Parathyroid adenoma (tissue), 2 donors: ENCODE measurements around the gene CLDN24.

ENCODE experiments used
- H2AFZ ChIP-seq: fragments of 300-600 bp; sonication (generic); one replicate; pipeline ENCODE4 v1.7.0; 2017; ENCODE audit warnings: antibody characterized with exemption, mild to moderate bottlenecking
- H3K27ac ChIP-seq: fragments of 300-600 bp; sonication (generic); one replicate; pipeline ENCODE4 v1.7.0; 2017
- H3K27me3 ChIP-seq: fragments of 300-600 bp; sonication (generic); one replicate; pipeline ENCODE4 v1.7.0; 2017; ENCODE audit warnings: low read length; ENCODE audit not compliant: control insufficient read depth, insufficient read depth
- H3K36me3 ChIP-seq: fragments of 300-600 bp; sonication (generic); one replicate; pipeline ENCODE4 v1.7.0; 2017; ENCODE audit warnings: low read length; ENCODE audit not compliant: control insufficient read depth, insufficient read depth
- H3K4me1 ChIP-seq: fragments of 300-600 bp; sonication (generic); one replicate; pipeline ENCODE4 v1.7.0; 2017; ENCODE audit warnings: control low read depth
- H3K4me2 ChIP-seq: fragments of 300-600 bp; sonication (generic); one replicate; pipeline ENCODE4 v1.7.0; 2017; ENCODE audit warnings: low read length
- H3K4me3 ChIP-seq: fragments of 300-600 bp; sonication (generic); one replicate; pipeline ENCODE4 v1.7.0; 2017; ENCODE audit warnings: low read depth, low read length
- H3K79me2 ChIP-seq: fragments of 300-600 bp; sonication (generic); one replicate; pipeline ENCODE4 v1.7.0; 2017; ENCODE audit warnings: control low read depth
- H3K9ac ChIP-seq: fragments of 300-600 bp; sonication (generic); one replicate; pipeline ENCODE4 v1.7.0; 2017; ENCODE audit warnings: mild to moderate bottlenecking
- H3K9me3 ChIP-seq: fragments of 300-600 bp; sonication (generic); one replicate; pipeline ENCODE4 v1.7.0; 2017; ENCODE audit warnings: low read length; ENCODE audit not compliant: control insufficient read depth
- TF ChIP-seq, protein P1 (sequence below): fragments of 300-600 bp; sonication (generic); IDR thresholded peaks from one replicate; pipeline ENCODE4 v1.7.0; 2017; ENCODE audit warnings: antibody characterized with exemption, mild to moderate bottlenecking
- donor health status: primary hyperparathyroidism.

The CLDN24 gene

DNA sequence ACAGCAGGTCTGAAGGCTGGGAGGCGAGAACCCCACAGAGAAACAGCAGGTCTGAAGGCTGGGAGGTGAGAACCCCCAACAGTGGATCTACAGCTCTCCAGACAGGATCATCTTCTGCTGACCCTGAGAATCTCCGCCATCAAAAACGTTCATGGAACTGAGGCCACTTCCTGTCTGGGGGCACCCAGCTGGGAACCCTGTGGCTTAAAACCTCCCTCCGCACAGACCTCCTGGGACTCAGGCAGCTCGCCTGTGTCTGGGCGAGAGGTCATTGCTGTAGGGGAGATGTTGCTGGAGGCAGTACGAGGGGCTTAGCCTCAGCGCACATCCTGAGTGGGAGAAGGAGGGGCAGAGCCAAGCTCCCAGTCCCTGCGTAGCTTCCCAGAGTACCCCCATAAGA is 15.1 kb upstream of the CLDN24 start:
- H3K9me3 ChIP-seq = no peaks in the 10 kb centered on the region
- no peak overlapping the region for H2AFZ ChIP-seq
- no peak overlapping the region for H3K27ac ChIP-seq
- peaks cover 7% of the 10 kb centered on the region for H3K4me1 ChIP-seq
- no peaks in the 10 kb centered on the region for H3K79me2 ChIP-seq
- H3K27me3 ChIP-seq = no peaks in the 10 kb centered on the region
- no peak overlapping the region for H3K9ac ChIP-seq
- TF ChIP-seq, protein P1, sequence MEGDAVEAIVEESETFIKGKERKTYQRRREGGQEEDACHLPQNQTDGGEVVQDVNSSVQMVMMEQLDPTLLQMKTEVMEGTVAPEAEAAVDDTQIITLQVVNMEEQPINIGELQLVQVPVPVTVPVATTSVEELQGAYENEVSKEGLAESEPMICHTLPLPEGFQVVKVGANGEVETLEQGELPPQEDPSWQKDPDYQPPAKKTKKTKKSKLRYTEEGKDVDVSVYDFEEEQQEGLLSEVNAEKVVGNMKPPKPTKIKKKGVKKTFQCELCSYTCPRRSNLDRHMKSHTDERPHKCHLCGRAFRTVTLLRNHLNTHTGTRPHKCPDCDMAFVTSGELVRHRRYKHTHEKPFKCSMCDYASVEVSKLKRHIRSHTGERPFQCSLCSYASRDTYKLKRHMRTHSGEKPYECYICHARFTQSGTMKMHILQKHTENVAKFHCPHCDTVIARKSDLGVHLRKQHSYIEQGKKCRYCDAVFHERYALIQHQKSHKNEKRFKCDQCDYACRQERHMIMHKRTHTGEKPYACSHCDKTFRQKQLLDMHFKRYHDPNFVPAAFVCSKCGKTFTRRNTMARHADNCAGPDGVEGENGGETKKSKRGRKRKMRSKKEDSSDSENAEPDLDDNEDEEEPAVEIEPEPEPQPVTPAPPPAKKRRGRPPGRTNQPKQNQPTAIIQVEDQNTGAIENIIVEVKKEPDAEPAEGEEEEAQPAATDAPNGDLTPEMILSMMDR = no peak
- H3K36me3 ChIP-seq = no peaks in the 10 kb centered on the region
- no peak overlapping the region for H3K4me3 ChIP-seq
- no peak overlapping the region for H3K4me2 ChIP-seq

- TF ChIP-seq, protein P1 = no peak
- no peak overlapping the region for H3K27ac ChIP-seq
- no peaks in the 10 kb centered on the region for H3K36me3 ChIP-seq
Observed at GRCh38 chr4:183335369-183335940, 13.2 kb upstream of the CLDN24 start.

DNA sequence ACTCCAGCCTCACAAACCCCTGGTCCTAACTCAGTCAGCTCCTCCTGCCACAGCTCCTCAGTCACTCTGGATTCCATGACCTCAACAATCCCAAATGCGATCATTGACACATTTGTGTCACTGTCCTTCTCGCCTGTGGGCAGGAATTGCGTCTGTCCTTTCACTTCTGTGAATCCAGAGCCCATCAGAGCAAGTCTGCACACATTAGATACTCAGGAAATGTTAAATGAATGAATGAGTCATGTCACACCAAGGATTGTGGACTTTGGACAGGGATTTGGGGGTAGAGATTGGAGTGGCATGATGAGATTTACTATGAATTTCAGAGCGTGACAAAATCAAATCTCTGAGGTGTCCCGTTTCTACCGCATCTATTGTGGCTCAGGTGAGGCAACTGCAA is 11.8 kb upstream of the CLDN24 start:
- Histone ChIP-seq H3K4me1 (peaks cover 11% of the 10 kb centered on the region), H3K27me3 (no peaks in the 10 kb centered on the region), H3K9me3 (no peaks in the 10 kb centered on the region), H2AFZ (no peak overlapping the region), H3K9ac (no peak overlapping the region), H3K79me2 (no peaks in the 10 kb centered on the region), H3K4me3 (no peak overlapping the region), H3K27ac (no peak overlapping the region), H3K36me3 (no peaks in the 10 kb centered on the region), H3K4me2 (no peak overlapping the region)
- TF ChIP-seq, protein P1 = no peak

More at GRCh38 chr4:183335369-183335940, 13.2 kb upstream of the CLDN24 start:
- Histone ChIP-seq H3K9ac (no peak overlapping the region), H2AFZ (no peak overlapping the region), H3K9me3 (no peaks in the 10 kb centered on the region), H3K4me2 (no peak overlapping the region), H3K4me3 (no peak overlapping the region), H3K4me1 (peaks cover 11% of the 10 kb centered on the region), H3K79me2 (no peaks in the 10 kb centered on the region), H3K27me3 (no peaks in the 10 kb centered on the region)

GRCh38 chr4:183333202-183333601 is 11.0 kb upstream of the CLDN24 start:
- no peak overlapping the region for H3K4me3 ChIP-seq
- H3K36me3 ChIP-seq = no peaks in the 10 kb centered on the region
- no peaks in the 10 kb centered on the region for H3K79me2 ChIP-seq
- H3K27me3 ChIP-seq = no peaks in the 10 kb centered on the region
- no peak overlapping the region for H3K27ac ChIP-seq
- no peak overlapping the region for H3K9ac ChIP-seq
- no peak overlapping the region for H3K4me2 ChIP-seq
- TF ChIP-seq, protein P1 = no peak
- peaks cover 11% of the 10 kb centered on the region for H3K4me1 ChIP-seq
- H2AFZ ChIP-seq = no peak overlapping the region
- H3K9me3 ChIP-seq = no peaks in the 10 kb centered on the region

DNA sequence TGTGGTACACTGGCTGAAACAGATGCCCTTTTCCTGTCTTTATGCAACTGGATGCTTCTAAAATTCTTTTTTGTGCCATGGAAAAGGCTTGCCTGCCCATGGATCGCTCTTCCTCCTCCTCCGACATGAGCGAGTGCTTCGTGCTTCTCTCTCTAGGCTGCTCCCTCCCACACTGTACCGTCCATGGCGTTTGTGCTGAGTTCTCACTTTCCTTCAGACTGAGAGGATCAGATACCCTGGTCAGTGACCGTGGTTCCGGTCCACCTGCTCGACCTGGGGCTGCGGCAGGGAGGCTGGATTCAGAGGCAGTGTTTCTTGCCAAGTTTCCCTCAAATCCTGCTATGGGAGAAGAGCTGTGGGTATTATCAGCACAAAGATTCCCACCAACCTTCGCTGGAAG is 10.2 kb upstream of the CLDN24 start:
- peak overlapping the region; percentile 59 for H2AFZ ChIP-seq
- H3K9me3 ChIP-seq = no peaks in the 10 kb centered on the region
- H3K36me3 ChIP-seq = no peaks in the 10 kb centered on the region
- no peak overlapping the region for H3K4me3 ChIP-seq
- H3K4me2 ChIP-seq = peak overlapping the region; percentile 49
- H3K4me1 ChIP-seq = peaks cover 11% of the 10 kb centered on the region
- no peak overlapping the region for H3K9ac ChIP-seq
- peak overlapping the region; percentile 54 for H3K27ac ChIP-seq
- TF ChIP-seq, protein P1 = no peak
- H3K27me3 ChIP-seq = no peaks in the 10 kb centered on the region
- no peaks in the 10 kb centered on the region for H3K79me2 ChIP-seq
